Stimulated activated CD4-positive, alpha-beta T cell treated with anti-CD3 and anti-CD28 coated beads, Interleukin-1b, Interleukin-23, amount 100 ng/mL, for 48 hours (primary cell): ENCODE results near the gene UBE2R2.

Source experiments
- DNase-seq: peaks from one replicate; pipeline ENCODE4 v3.0.0-alpha.2; 2020

Gene UBE2R2

DNA sequence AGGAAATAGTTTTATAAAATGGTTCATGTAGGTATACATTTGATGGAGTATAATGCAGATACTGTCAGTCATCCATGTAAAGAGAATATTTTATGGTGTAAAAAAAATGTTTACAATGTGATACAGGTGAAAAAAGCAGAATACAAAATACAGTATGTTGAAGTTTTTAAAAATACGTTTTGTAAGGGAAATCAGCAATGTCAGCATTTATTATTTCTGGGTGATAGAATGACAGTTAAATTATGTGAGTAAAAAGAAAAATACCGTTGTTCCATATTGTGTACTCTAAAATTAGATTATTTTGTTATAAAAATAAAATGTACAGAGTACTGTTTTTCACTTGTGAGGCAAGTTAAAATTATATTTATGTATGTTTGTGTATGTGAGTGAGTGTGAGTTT lies 69.0 kb downstream of the UBE2R2 start:
- no peak for DNase-seq

DNA sequence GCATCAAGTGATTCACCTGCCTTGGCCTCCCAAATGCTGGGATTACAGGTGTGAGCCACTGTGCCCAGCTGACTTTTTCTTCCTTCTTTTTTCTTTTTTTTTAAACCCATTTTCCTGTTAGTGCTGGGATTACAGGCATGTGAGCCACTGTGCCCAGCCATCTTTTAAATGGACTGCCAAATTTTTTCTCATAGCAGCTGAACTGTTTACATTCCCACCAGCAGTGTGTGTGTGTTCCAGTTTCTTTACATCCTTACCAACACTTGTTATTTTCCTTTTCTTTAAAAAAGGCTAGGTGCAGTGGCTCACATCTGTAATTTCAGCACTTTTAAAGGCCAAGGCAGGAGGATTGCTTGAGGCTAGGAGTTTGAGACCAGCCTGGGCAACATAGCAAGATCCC lies 76.9 kb downstream of the UBE2R2 start:
- no peak for DNase-seq

DNA sequence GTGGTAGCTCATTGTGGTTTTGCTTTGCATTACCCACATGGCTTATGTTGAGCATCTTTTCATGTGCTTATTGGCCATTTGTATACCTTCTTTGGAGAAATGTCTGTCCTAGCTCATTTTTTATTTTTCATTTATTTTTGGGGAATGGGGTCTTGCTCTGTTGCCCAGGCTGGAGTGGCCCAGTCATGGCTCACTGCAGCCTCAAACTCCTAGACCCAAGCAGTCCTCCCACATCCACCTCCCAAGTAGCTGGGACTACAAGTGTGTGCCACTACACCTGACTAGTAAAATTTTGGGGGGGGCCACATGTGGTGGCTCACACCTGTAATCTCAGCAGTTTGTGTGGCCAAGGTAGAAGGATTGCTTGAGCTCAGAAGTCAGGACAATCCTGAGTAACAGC lies 77.4 kb downstream of the UBE2R2 start:
- DNase-seq = no peak

DNA sequence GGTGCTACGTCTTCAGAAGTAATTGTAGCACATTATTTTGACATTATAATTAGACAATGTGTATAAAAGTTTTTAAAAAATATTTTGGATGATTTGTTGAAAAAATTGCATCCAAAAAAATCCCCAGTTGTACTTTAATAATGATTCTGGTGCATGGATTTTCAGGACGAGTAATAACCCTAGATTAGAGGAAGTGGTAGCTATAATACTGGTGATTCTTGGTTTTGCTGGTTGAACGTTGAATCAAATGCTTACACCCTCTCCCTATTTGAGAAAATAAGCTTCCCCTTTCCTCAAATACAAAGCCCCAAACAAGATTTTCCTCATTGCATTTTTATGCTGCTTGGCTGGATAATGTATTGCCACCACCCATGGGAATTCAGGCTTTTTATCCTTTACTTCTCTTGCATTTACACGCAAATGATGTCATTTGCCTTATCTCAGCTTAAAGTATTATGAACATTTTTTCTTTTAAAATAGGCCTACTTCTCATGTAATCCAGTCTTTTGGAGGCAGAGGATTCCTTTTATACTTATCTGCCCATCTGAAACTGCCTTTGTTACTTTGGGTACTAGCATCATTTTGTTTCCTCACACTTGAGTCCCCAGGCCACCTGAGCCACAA lies 86.3 kb downstream of the UBE2R2 start:
- DNase-seq = no peak

DNA sequence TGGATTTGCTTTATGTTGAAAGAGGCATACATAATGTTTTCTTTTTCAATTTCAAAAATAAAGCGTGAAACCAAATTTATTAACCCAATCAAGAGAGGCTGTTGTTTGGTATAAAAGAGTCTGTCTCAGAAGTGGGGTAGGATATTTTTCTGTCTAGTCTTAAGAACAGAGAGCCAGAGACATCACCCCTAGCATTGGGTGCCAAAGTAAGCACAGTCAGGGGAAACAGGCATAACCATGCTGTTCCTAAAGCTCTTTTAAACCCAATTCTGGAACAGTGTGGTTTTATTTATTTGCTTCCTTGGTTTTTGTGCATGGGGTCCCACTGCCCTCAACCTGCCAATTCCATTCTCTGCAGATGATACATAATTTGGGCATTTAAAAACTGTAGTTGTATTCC lies 88.2 kb downstream of the UBE2R2 start:
- no peak for DNase-seq

DNA sequence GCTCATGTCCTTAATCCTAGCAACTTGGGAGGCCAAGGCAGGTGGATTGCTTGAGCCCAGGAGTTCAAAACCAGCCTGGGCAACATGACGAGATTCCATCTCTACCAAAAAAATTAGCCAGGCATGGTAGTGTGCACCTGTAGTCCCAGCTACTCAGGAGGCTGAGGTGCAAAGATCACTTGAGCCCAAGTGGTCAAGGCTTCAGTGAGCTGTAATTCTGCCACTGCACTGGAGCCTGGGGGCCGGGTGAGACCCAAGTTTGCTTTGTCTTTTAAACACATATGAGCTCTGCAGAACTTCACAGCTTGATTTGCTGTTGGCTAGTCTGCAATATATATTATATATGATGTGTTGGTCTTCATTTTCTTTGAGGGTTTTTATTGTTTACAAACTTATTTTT lies 89.8 kb downstream of the UBE2R2 start:
- no peak for DNase-seq

DNA sequence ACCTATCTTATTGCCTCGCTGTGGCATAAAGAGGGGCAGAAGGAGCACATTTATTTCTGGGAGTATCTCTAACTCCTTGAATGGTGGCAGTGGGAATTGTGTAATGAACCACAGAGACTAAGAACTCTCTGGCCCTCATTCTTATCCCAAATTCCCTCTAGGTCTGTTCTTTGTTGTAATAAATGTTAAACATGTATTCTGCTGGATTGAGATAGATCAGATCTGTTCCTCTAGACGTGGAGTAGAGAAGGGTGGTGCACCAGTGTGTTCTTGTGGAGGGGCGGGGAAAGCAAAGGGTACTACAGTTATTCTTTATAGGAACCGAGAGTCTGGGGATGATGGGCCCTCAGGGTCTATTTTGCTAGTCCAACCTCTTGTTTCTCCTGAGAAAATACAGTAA lies 90.4 kb downstream of the UBE2R2 start:
- DNase-seq = no peak

DNA sequence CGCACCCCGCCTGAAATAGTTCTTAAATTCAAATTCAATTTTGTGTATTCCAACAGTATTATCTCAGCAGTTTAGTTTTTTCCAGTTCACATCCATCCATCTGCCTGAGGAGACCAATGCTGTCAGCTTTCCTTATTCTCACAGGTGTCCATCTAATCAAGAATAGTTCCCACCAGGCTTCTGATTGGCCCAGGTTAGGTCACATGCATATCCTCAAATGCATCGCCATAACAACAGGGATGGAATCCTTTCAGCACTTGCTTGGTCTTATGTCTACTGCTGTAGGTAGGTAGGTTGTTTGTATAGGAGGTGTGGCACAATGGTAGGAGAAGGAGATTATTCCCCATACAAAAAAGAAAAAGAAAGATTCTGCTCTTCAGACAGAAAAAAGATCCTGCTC lies 91.2 kb downstream of the UBE2R2 start:
- no peak for DNase-seq

DNA sequence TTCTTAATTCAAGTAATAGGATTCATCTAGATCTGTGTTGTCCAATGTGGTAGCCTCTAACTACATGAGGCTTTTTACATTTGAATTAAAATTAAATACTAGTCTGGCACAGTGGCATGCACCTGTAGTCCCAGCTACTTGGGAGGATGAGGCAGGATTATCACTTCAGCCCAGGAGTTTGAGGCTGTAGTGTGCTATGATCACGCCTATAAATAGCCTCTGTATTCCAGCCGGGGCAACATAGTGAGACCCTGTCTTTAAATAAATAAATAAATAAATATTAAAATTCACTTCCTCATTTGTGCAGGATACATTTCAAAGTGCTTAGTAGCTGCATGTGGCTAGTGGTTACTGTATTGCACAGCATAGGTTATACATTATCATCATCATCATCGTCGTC lies 91.8 kb downstream of the UBE2R2 start:
- DNase-seq = no peak

DNA sequence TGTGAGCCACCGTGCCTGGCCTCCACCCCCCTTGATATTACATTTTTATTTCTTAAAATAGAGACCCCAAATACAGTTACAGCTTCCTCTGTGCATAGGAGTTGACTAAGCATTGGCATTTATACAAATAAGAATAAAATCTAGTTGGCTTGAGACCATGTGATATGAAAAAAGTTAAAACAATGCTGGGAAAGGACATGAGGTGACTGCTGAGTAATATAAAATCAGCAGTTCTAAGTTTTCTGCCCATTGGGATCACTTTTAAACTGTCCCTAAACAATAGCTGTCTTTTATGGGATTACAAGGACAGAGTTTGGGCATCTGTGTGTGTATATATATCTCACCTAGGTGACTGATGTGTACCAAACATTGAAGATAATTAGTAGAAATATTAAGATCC lies 96.6 kb downstream of the UBE2R2 start:
- no peak for DNase-seq

DNA sequence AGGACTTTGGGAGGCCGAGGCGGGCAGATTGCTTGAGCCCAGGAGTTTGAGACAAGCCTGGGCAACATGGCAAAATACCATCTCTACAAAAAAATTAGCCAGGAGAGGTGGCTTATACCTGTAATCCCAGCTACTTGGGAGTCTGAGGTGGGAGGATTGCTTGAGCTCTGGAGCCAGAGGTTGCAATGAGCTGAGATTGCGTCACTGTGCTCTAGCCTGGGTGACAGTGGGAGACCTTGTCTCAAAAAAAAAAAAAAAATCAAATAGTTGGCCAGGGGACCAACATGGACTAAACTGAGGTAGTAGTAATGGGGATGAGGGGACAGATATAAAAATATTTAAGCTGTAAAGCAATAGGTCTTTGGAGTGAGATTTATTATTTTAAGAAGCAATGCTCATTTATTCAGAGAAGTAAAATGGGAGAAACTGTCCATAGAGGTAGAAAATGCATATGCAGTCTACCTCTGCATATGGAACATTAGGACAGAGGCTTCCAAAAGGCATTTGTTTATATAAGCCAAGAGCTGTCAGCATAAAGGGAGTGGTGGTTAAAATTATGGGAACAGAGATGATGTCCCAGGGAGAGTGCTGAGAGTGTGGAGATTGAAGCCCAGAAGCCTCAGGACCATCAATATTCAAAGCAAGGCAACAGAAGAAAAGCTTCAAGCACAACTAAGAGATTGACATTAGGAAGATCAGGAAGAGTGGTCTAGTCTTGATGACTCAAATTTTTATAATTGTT lies 98.1 kb downstream of the UBE2R2 start:
- no peak for DNase-seq

DNA sequence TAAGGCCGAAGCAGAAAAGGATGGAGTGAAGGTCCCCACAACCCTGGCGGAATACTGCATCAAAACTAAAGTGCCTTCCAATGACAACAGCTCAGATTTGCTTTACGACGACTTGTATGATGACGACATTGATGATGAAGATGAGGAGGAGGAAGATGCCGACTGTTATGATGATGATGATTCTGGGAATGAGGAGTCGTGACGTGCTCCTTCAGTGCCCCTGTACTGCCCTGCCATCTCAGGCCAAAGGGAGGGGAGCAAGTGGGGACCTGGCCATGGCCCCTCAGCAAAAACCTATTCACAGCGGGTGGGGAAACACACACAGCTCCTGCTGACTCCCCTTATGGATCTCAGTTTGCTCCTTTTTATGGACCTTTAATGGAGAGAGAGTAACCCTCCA lies 100.1 kb downstream of the UBE2R2 start:
- no peak for DNase-seq

DNA sequence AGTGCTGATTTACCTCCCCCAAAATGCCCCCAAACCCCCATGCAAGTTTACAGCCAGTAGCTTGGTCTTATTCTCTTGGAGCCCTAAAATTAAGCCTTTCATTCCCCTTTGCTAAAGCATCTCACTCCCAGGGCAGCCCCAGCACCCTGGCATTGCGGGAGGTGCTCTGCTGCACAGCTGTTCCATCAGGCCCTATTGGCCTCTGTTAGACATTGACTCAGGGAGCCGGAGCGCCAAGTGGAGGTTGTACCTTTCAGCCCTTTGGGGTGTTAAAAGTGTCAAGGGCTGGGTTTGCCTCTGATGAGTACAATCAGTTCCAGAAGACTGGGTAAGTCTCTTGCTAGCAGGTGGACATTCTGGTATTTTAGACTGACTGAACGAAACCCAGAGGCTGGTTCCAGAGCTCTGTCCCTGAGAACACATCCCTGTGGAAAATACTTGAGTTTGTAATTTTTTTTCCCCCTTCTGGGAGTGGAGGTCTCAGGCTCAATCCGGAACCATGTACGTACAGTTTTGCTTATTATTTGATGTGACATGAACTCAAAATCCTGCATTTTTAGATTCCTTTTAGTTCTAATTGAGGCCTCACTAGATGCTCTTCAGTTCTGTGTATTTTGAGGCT lies 102.4 kb downstream of the UBE2R2 start:
- DNase-seq = no peak

DNA sequence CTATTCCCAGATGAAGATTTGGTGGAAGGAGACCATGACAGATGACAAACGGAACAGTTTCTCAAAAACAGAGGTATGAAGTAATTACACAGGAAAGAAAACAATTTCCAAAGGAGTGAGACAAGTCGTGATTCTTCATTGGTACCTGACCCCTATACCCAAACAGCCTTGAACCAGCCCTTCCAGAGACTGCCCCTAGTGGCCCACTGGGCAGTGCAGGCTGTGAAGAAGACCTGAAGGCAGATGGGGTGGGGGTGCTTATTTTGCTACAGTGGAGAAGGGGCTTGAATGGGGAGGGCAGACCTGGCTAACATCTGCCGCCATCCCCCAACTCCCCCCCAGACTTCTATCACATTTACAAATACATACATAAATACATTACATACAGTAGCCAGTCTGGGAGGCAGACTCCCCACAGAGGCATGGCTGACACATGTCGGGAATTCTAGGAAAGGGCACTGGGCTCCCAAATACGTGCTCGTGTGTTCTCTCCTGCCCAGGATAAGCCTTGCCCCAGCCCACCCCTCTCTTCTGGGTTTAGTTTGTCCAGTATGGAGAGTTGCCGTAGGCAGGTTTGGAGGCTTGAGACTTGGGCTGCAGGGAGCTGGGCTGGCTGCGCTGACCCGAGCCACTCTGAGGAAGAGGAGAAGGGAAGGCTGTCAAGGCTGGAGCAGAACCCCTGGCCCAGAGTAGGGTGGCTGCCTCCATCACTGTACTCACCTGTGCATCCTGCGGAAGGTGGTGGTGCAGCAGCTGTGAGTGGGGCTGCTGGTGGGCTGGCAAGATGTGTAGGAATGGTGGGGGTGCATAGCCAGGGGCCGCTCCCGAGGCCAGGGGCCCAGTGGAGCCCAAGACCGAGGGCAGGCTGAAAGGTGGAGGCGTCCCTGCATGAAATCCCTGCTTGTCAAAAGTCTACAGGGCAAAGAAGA lies 105.3 kb downstream of the UBE2R2 start:
- DNase-seq = no peak

DNA sequence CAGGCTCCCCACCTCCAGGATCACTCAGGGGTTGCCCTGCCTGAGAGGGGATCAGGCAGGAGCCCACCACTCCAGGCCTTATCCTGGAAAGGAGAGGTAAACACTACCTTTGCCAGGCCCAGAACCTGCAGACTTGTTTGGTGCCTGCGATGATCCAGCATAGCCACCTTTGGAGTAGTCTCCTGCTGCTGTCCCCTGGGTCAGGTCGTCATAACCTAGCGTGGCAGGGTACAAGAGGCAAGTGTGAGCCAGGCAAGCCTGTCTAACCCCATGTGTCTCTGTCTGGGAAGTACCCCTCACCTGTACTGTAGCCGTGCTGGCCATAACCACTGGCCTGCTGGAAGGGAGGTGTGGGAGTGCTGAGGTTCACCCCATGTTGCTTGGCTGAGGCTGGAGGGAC lies 106.1 kb downstream of the UBE2R2 start:
- DNase-seq = no peak

DNA sequence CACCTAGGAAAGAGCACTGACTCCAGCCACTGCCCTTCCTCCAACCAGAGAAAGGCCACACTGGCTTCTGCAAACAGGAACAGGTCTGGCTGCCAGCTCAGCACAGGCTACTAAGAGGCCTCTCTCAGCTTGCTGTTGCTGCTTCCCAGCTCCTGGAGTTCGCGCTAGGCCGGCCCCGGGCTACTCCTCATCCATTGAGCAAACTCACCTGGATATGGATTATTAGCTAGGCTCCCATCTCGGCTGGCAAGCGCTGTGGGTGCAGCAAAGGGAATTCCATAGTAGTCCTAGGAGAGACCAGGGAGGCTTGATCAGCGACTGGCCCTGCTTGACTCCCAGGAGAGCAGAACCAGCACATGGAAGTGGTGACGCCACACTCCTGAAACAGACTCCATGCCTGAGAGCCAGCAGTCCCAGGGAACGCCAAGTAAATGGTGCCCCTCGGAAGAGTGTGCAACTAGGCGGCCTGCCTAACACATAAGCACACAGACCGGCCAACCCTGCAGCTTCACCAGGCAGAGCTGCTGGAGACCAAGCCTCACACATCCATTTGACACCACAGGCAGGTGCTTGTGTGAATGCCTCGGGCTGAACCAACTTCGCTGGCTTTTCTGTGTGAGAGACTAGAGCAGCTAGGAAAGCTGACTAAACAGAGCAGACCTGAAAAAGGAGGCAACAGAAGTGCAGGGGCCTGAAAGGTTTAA lies 107.2 kb downstream of the UBE2R2 start:
- DNase-seq = no peak

DNA sequence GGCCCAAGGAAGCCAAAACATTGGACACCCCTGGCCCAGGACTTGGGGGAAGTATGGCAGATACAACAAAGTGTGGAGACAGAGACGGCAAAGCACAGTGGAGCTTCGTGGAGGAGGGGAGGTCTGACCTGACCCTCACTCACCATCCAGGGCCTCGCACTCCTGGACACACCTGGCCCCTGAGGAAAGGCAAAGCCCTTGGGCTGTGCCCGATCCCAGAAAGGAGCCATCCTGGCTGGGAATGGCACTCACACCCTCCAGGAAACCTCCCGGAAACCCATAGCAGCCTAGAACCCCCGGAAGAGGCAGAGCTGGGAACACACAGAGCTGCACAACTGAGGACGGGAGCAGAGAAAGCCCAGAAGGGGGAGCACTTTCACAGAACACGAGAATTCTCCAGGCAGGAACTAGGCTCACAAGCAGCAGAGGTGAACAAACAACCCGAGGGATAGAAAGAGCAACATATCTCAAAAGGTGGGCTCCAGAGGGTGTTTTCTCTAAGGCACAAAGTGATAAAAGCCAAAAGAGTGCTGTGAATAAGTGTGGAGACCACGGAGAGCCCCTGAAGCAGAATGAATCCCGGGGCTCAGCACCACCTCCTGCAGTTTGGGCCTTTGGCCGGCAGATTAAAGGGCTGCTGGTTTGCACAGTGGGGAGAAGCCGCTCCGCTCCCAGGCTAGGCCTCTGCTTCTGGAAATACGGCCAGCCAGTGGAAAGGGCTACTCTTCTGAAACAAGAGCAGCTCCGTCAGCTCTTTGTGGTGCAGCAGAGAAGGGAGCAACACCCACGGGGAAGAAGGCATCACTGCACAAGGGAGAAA lies 108.2 kb downstream of the UBE2R2 start:
- DNase-seq = no peak

DNA sequence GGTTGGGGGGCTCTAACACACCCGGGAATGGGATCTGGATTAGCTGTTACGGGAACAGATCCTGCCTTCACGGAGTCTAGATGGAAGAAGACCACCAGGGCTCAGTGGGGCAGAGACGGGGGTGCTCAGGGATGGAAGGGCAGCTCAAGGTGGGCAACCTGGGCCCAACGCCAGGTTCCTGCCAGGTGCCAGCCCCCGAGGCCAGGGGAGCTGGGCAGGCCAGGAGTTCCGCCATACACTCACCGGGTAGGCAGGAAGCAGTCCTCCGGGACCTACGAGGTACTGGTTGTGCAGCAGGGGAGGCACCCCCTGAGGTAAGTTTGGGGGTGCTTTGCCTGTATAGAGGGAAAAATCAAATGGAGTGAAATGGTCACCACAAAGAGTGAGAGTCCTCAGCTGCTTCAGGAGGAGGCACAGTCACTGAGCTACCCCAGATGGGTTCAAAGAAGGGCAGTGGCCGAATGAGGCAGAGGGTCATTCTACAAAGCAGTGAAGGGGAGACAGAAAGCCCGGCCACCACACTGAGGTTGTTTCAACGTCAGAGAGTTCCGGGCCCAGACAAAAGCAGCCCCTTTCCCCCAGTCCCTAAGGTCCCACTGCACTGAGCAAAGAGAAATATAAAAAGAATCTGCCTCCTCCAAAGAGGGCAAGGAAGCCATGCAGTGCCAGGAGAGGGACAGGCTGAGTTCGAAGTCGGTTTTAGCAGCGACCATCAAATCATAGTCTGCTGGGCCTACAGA lies 110.0 kb downstream of the UBE2R2 start:
- no peak for DNase-seq

DNA sequence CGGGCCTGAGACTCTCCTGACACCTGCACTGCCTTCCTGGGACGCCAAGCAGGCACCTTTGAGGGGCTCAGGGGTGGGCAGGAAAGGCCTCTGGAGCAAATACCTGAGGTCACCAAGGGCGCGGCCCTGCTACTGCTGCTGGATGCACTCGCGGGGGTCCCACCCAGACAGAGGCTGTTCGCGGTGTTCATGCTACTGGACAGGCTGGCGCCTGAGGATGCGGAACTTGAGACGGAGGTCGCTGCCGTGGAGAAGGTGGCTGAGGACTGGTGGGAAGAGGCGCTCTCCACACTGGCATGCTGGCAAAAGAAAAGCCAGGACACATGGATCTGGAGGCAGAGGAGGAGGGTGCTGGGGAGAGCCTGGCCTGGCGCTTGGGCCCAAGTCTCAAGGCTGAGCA lies 110.7 kb downstream of the UBE2R2 start:
- no peak for DNase-seq

DNA sequence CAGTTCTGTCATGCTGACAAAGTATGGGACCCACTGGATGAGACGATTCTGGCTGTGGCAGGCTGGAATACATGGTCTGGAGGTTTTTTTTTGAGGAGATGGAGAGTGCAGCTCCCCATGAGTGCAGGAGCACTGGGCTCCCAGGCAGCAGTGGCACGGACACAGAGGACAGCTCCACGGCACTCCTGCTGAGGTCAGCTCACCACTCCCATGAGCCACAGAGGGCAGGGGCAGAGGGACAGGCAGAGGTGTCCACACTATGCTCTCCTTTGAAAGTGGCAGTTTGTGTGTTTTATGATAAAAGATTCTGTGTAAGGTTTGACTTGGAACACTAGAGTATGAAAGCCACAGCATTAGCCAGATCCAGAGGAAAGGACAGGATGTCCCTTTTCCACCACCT lies 114.4 kb downstream of the UBE2R2 start:
- no peak for DNase-seq
